ENCODE results near the gene DLEC1. TPM values are rescaled to one million over a fixed set of nuclear protein-coding genes. Genes with fewer than 3 reads are reported as not detected.

The DLEC1 gene
- total RNA-seq, 2 donors from 2014 or later: 0.52 to 0.56 TPM

DNA sequence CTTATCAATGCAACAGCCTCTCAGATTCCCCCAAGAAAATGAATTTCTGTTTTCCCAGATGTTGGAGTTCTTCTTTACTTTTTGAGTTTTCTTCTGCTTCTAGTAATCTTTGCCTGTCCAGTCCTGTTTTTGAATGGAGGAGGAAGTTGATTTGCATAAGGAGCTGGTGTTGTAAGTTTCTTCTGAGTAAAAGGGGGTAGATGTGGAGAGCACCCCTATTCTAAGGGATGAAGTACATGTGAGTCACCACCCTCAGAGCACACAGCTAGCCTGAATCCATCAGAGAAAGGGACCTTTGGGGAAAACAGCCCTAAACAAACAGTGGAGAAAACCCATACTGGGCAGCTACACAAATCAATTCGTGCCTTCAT lies 63.4 kb downstream of the DLEC1 start:
- intact Hi-C loops (cut with DNase I): no loop called here
- TF ChIP-seq, protein P1, sequence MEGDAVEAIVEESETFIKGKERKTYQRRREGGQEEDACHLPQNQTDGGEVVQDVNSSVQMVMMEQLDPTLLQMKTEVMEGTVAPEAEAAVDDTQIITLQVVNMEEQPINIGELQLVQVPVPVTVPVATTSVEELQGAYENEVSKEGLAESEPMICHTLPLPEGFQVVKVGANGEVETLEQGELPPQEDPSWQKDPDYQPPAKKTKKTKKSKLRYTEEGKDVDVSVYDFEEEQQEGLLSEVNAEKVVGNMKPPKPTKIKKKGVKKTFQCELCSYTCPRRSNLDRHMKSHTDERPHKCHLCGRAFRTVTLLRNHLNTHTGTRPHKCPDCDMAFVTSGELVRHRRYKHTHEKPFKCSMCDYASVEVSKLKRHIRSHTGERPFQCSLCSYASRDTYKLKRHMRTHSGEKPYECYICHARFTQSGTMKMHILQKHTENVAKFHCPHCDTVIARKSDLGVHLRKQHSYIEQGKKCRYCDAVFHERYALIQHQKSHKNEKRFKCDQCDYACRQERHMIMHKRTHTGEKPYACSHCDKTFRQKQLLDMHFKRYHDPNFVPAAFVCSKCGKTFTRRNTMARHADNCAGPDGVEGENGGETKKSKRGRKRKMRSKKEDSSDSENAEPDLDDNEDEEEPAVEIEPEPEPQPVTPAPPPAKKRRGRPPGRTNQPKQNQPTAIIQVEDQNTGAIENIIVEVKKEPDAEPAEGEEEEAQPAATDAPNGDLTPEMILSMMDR (IDR thresholded peaks at IDR 0.05): no peak
- DNase-seq: no peak

DNA sequence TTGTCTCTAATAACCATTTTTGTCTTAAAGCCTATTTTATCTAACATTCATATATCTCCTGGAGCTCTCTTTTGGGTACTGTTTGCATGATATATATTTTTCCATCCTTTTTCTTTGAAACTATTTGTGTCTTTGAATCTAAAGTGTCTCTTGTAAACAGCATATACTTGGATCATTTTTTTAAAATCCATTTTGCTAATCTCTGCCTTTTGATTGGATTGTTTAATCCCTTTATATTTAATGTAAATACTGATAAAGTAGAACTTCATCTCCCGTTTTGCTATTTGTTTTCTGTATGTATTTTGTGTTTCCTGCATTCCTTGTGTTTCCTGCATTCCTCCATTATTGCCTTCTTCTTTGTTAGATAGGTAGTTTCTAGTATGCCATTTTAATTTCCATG lies 66.5 kb downstream of the DLEC1 start:
- Histone ChIP-seq H3K9me3 (no peaks in the 10 kb centered on the region), H3K9ac (ENCODE audit: low read depth in 2 of 2, low read length in 2 of 2) (no peak overlapping the region), H3K27ac (no peak overlapping the region), H3K36me3 (no peaks in the 10 kb centered on the region), H3K4me3 (no peak overlapping the region), H3K27me3 (no peaks in the 10 kb centered on the region), H3K4me1 (no peaks in the 10 kb centered on the region)
- no peak for DNase-seq
- intact Hi-C loops (cut with DNase I): no loop called here
- TF ChIP-seq, protein P1 (IDR thresholded peaks at IDR 0.05): no peak

More for the DNA sequence above, 63.4 kb downstream of the DLEC1 start:
- H3K27ac ChIP-seq: no peak overlapping the region
- no peak overlapping the region for H3K4me3 ChIP-seq
- no peaks in the 10 kb centered on the region for H3K4me1 ChIP-seq
- H3K27me3 ChIP-seq: no peaks in the 10 kb centered on the region
- H3K36me3 ChIP-seq: no peaks in the 10 kb centered on the region
- no peaks in the 10 kb centered on the region for H3K9me3 ChIP-seq
- H3K9ac ChIP-seq (ENCODE audit: low read depth in 2 of 2, low read length in 2 of 2): no peak overlapping the region

DNA sequence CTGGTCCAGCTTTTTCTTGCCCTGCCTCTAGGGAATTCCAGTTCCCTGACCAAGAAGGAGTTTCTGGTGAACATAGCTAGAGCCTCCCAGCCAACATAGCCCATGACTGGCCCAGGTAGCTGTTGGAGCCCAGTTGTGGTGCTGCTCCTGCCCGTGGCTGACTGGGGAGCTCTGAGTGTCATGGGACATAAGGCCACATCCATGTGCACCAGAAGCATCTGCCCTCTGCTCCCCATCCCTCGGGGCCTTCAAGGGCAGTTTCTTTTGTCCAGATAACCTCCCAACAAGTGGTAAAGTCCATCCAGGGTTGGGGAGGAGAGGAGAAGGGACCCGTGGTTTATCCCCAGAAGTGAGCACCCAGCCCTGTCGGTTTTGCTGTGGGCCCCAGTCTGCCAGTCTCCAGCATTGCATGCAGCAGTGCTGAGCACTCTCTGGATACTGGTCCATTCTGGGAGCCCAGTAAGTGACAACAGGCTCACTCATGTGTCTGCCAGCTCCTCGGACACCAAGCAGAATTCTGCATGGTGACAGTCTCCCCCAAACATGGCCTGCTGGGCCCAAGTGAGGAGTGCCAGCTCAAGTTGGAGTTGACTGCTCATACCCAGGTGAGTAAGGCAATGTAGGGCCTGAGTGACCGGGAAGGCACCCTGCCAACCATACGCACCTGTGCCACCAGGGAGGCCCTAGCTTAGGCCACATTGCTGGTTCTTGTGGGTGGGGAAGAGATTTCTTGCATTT lies 69.1 kb downstream of the DLEC1 start:
- no peak overlapping the region for H3K27ac ChIP-seq
- no peak overlapping the region for H3K4me3 ChIP-seq
- no peaks in the 10 kb centered on the region for H3K9me3 ChIP-seq
- intact Hi-C loops (cut with DNase I): no loop called here
- DNase-seq: no peak
- TF ChIP-seq, protein P1 (IDR thresholded peaks at IDR 0.05): no peak
- no peak overlapping the region for H3K9ac ChIP-seq (ENCODE audit: low read depth in 2 of 2, low read length in 2 of 2)
- no peaks in the 10 kb centered on the region for H3K4me1 ChIP-seq
- H3K27me3 ChIP-seq: no peaks in the 10 kb centered on the region
- H3K36me3 ChIP-seq: no peaks in the 10 kb centered on the region

DNA sequence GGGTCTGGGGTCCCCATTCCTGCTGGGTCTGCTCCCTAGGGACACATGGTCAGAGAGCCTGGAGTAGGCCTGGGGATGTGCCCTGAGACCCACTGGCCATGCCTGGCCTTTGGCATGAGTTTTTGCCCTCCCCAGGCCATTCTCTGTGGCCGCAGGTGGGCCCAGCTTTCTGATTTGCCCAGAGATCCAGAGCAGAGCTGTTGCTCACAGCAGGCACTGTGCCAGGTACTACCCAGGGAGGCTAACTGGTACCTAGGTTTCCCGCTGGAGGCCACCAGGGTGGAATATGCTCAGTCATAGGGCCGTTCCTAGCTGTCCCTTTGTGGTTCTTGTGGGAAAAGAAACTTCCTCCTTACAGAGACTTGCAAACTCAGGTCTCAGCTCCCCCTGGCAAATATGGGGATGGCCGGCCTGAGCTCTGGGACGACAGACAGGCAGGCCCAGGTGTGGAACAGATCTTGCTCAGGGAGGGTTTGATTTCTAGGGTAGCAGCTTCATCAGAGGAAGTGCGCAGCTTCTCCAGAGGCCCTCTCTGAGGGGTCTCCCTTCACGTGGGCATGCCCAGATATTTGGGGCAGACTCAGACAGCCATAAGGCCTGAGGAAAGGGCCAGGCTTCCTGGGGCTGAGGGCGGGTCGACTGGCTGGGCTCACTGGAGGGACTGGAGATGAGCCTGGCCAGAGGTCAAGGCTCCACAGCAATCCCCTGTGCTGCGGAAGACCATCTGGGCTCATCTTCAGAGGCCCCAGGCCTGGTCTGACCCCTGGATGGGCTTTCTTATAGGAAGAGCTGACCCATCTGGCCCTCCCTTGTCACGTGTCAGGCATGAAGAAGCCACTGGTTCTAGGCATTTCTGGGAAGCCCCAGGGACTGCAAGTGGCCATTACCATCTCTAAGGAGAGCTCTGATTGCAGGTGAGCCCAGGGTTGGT lies 69.9 kb downstream of the DLEC1 start:
- intact Hi-C loops (cut with DNase I): no loop called here
- Histone ChIP-seq H3K4me3 (no peak overlapping the region), H3K36me3 (no peaks in the 10 kb centered on the region), H3K27ac (no peak overlapping the region), H3K9ac (ENCODE audit: low read depth in 2 of 2, low read length in 2 of 2) (no peak overlapping the region), H3K27me3 (no peaks in the 10 kb centered on the region), H3K9me3 (no peaks in the 10 kb centered on the region), H3K4me1 (no peaks in the 10 kb centered on the region)
- no peak for DNase-seq
- TF ChIP-seq, protein P1 (IDR thresholded peaks at IDR 0.05): no peak

DNA sequence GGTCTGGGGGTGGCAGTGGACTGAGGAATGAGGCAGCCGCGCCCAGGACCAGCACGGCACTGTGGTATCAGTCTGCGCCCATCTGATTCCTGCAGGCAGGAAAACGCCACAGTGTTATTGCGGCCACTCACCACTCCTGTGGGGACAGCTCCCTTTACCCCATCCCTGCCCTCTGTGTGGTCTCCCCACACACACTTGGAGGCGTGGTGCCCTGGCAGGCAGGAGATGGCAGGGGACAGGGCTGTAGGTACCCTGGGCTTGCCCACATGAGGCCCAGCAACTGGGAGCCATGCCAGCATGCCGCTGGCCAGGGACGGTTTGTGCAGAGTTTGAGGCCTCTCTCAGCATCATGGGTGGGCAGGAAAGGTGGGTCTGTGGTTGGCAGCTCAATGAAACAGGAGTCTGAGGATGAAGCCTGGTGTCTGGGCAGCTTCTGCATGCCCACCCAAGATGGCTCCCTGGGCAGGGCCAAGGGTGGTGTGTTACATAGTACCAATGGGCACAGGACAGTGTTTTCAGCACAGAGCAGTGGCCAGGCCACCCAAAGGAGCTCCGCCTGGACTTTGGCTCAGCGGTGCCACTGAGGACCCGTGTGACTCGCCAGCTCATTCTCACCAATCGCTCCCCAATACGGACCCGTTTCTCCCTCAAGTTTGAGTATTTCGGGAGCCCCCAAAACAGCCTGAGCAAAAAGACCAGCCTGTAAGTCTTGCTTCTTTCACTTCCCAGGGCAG lies 70.7 kb downstream of the DLEC1 start:
- H3K27me3 ChIP-seq: no peaks in the 10 kb centered on the region
- no peak overlapping the region for H3K27ac ChIP-seq
- no peak overlapping the region for H3K4me3 ChIP-seq
- TF ChIP-seq, protein P1 (IDR thresholded peaks at IDR 0.05): no peak
- no peaks in the 10 kb centered on the region for H3K36me3 ChIP-seq
- H3K9ac ChIP-seq (ENCODE audit: low read depth in 2 of 2, low read length in 2 of 2): no peak overlapping the region
- no peaks in the 10 kb centered on the region for H3K9me3 ChIP-seq
- no peak for DNase-seq
- intact Hi-C loops (cut with DNase I): loop anchor here (10.0 kb wide), 1 partner anchor 135 kb away; no protein-coding TSS in a partner anchor
- H3K4me1 ChIP-seq: no peaks in the 10 kb centered on the region
